Fibroblast of the aortic adventitia (primary cell): Measurements from ENCODE around the gene SNX18. TPM values are rescaled to one million over a fixed set of nuclear protein-coding genes. Genes with fewer than 3 reads are reported as not detected.
A peak's percentile ranks its signal among the peaks of the same experiment; 100 is the strongest.

ENCODE experiments used
- DNase-seq: peaks from one replicate; pipeline ENCODE4 v3.0.0-alpha.2; 2010; ENCODE audit warnings: low read depth
- H3K4me3 ChIP-seq: 2 replicates; pipeline ENCODE4 v1.5.1; 2011; ENCODE audit warnings: low read depth, mild to moderate bottlenecking, control low read depth, low read length, moderate library complexity
- total RNA-seq: library from RNA; depleted of rRNA; stranded (reverse); fragments of >200 nt; gene quantifications from 2 replicates; pipeline ENCODE4 v1.2.3, GENCODE V29; 2012; ENCODE audit warnings: low replicate concordance
- TF ChIP-seq, protein P1 (sequence below): IDR thresholded peaks from 2 replicates; pipeline ENCODE4 v1.5.1; 2011; ENCODE audit warnings: mild to moderate bottlenecking, low read length, control low read depth, inconsistent platforms; ENCODE audit not compliant: insufficient read depth

Gene SNX18
- total RNA-seq, 1 donor: 38.8 TPM

GRCh38 chr5:54525261-54525660 lies 7.7 kb downstream of the SNX18 start:
- H3K4me3 ChIP-seq: no peak overlapping the region
- TF ChIP-seq, protein P1, sequence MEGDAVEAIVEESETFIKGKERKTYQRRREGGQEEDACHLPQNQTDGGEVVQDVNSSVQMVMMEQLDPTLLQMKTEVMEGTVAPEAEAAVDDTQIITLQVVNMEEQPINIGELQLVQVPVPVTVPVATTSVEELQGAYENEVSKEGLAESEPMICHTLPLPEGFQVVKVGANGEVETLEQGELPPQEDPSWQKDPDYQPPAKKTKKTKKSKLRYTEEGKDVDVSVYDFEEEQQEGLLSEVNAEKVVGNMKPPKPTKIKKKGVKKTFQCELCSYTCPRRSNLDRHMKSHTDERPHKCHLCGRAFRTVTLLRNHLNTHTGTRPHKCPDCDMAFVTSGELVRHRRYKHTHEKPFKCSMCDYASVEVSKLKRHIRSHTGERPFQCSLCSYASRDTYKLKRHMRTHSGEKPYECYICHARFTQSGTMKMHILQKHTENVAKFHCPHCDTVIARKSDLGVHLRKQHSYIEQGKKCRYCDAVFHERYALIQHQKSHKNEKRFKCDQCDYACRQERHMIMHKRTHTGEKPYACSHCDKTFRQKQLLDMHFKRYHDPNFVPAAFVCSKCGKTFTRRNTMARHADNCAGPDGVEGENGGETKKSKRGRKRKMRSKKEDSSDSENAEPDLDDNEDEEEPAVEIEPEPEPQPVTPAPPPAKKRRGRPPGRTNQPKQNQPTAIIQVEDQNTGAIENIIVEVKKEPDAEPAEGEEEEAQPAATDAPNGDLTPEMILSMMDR: no peak
- DNase-seq: no peak

DNA sequence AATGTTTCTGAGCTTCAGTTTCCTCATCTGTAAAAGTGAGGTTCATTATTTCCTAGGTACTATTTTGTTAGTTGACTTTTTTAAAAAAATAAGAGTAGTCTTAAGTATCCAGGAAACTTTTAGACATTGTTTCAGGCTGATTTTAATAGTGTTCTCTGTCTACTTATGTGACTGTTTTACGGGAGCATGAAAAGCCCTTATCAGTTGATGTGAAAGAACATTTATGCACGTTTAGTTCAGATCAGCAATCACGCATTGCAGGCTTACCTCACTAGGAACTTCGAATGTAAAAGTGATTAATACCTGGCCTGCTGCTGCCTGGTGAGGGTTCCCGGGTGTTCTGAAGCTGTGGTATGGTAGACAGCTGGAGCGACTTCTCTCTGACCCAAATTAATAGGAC lies 8.1 kb downstream of the SNX18 start:
- no peak for DNase-seq
- H3K4me3 ChIP-seq: no peak overlapping the region
- TF ChIP-seq, protein P1: no peak

GRCh38 chr5:54526604-54527288 lies 9.2 kb downstream of the SNX18 start:
- H3K4me3 ChIP-seq: no peak overlapping the region
- TF ChIP-seq, protein P1: no peak
- no peak for DNase-seq

GRCh38 chr5:54528633-54529209 lies 11.2 kb downstream of the SNX18 start:
- no peak overlapping the region for H3K4me3 ChIP-seq
- TF ChIP-seq, protein P1: no peak
- no peak for DNase-seq

DNA sequence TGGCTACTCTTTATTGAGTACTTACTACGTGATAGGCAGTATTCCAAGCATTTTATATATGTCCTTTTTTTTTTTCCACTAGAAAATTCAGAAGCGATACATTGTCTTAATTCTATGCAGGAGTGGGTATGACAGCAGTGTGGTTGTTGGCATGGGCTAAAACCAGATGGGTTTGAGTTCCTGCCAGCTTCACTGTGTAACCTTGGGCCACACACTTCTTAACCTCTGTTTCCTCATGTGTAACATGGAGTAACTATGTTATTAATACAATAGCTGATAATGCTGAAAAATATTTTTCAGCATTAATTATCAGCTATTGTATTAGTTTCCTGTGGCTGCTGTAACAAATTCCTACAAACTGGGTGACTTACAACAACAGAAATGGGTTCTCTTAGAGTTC lies 12.0 kb downstream of the SNX18 start:
- TF ChIP-seq, protein P1: no peak
- peak; percentile 22 for DNase-seq
- no peak overlapping the region for H3K4me3 ChIP-seq

- TF ChIP-seq, protein P1: no peak
- DNase-seq: no peak
- H3K4me3 ChIP-seq: no peak overlapping the region
Measured at GRCh38 chr5:54531546-54531945, 14.0 kb downstream of the SNX18 start.
